Endothelial cell of umbilical vein (primary cell): ENCODE data around the gene ACSF3. TPM values are rescaled to one million over a fixed set of nuclear protein-coding genes. Genes with fewer than 3 reads are reported as not detected.

Experiments used
- BruUV-seq: library from RNA; stranded (reverse); fragments of 400-500 nt; replicated peaks from 2 replicates; lab custom pipeline; 2021; lab: Mats Ljungman, UMichigan
- CTCF ChIA-PET: fragments of 300-600, 350-600 bp; sonication (Branson Sonifier 250); formaldehyde crosslinking; loops from one replicate; lab custom pipeline; 2021; ENCODE audit warnings: antibody characterized with exemption, inconsistent platforms; lab: Charles Lee
- POLR2A ChIA-PET: fragments of 300-600, 350-600 bp; sonication (Branson Sonifier 250); formaldehyde crosslinking; loops from one replicate; lab custom pipeline; 2021; ENCODE audit warnings: antibody characterized with exemption, inconsistent platforms; lab: Charles Lee
- DNase-seq: peaks from one replicate; pipeline ENCODE4 v3.0.0-alpha.2; 2011; ENCODE audit warnings: low read depth, low spot score
- FAIRE-seq: peaks from 2 replicates; lab custom pipeline; 2011; peaks lifted over from hg19 to GRCh38; lab: Jason Lieb, UNC
- H2AFZ ChIP-seq: 2 replicates; pipeline ENCODE4 v1.6.0; 2012; ENCODE audit warnings: low read depth, low read length, control low read depth, inconsistent platforms
- H3K27ac ChIP-seq: 2 replicates; pipeline ENCODE4 v1.5.1; 2011; ENCODE audit warnings: low read depth, mild to moderate bottlenecking, control low read depth, low read length, moderate library complexity; ENCODE audit not compliant: insufficient read depth
- H3K27me3 ChIP-seq, 2 experiments: 2 replicates each; pipeline versions ENCODE4 v1.6.0 to v1.6.1; 2011; ENCODE audit warnings: low read length in 2 of 2, mixed read lengths in 1 of 2; ENCODE audit not compliant: control insufficient read depth in 2 of 2, insufficient read depth in 2 of 2
- H3K36me3 ChIP-seq, 2 experiments: 2 replicates in 1 of 2; 3 replicates in 1 of 2; pipeline ENCODE4 v1.5.1; 2011; ENCODE audit warnings: low read length in 2 of 2, mild to moderate bottlenecking in 1 of 2, moderate library complexity in 1 of 2; ENCODE audit not compliant: control insufficient read depth in 2 of 2, insufficient read depth in 2 of 2; ENCODE audit errors: extremely low read depth in 1 of 2
- H3K4me1 ChIP-seq: 3 replicates; pipeline ENCODE4 v1.5.1; 2011; ENCODE audit warnings: mild to moderate bottlenecking, low read length; ENCODE audit not compliant: control insufficient read depth, insufficient read depth; ENCODE audit errors: extremely low read depth
- H3K4me2 ChIP-seq: 2 replicates; pipeline ENCODE4 v1.6.1; 2011; ENCODE audit warnings: low read length, control low read depth, mixed read lengths; ENCODE audit not compliant: insufficient read depth
- H3K4me3 ChIP-seq, 3 experiments: fragments of 200-600 bp in 1 of 3; sonication (generic), shearing (Covaris generic) in 1 of 3; replicated peaks in 1 of 3; 2 replicates each; pipeline ENCODE4 v1.5.1; 2011 to 2016; ENCODE audit warnings: control low read depth in 3 of 3, low read length in 3 of 3, mild to moderate bottlenecking in 2 of 3, inconsistent platforms in 1 of 3, low read depth in 1 of 3, moderate library complexity in 1 of 3; ENCODE audit not compliant: insufficient read depth in 1 of 3
- H3K79me2 ChIP-seq: 2 replicates; pipeline ENCODE4 v1.6.0; 2012; ENCODE audit warnings: low read length, inconsistent platforms; ENCODE audit not compliant: control insufficient read depth, insufficient read depth
- H3K9ac ChIP-seq: replicated peaks from 2 replicates; pipeline ENCODE3; 2011; ENCODE audit warnings: low read length, control low read depth; ENCODE audit not compliant: insufficient read depth; ENCODE audit errors: extremely low read depth
- H3K9me1 ChIP-seq: replicated peaks from 3 replicates; pipeline ENCODE4 v1.6.0; 2011; ENCODE audit warnings: mild to moderate bottlenecking, low read length; ENCODE audit not compliant: control insufficient read depth, insufficient read depth; ENCODE audit errors: extremely low read depth
- H3K9me3 ChIP-seq: replicated peaks from 2 replicates; pipeline ENCODE4 v1.5.1; 2012; ENCODE audit warnings: low read length, inconsistent platforms; ENCODE audit not compliant: control insufficient read depth, insufficient read depth
- H4K20me1 ChIP-seq: replicated peaks from 2 replicates; pipeline ENCODE3; 2011; ENCODE audit warnings: mild to moderate bottlenecking, low read length; ENCODE audit not compliant: control insufficient read depth, insufficient read depth; ENCODE audit errors: extremely low read depth
- EZH2 ChIP-seq: IDR thresholded peaks from 2 replicates; pipeline ENCODE4 v1.6.1; 2012; ENCODE audit warnings: borderline replicate concordance, low read depth, mild to moderate bottlenecking, moderate library complexity, low read length, inconsistent platforms; ENCODE audit not compliant: severe bottlenecking
- FOS ChIP-seq: IDR thresholded peaks from 2 replicates; pipeline ENCODE4 v1.6.1; 2011; ENCODE audit warnings: mild to moderate bottlenecking, low read length, moderate library complexity, borderline replicate concordance; ENCODE audit not compliant: insufficient read depth
- GATA2 ChIP-seq: IDR thresholded peaks from 2 replicates; pipeline ENCODE4 v1.7.0; 2011; ENCODE audit warnings: low read depth, mild to moderate bottlenecking, moderate library complexity, mixed read lengths, low read length; ENCODE audit not compliant: insufficient read length, insufficient read depth
- JUN ChIP-seq: IDR thresholded peaks from 2 replicates; pipeline ENCODE4 v1.6.1; 2011; ENCODE audit warnings: borderline replicate concordance, low read depth; ENCODE audit not compliant: insufficient read length, insufficient read depth
- MYC ChIP-seq: IDR thresholded peaks from one replicate; pipeline ENCODE4 v1.6.1; 2011; ENCODE audit warnings: mild to moderate bottlenecking, low read depth, low read length
- POLR2A ChIP-seq: IDR thresholded peaks from 2 replicates; pipeline ENCODE4 v1.6.1; 2012; ENCODE audit warnings: low read depth, mild to moderate bottlenecking, control low read depth, low read length
- POLR2AphosphoS5 ChIP-seq: IDR thresholded peaks from 2 replicates; pipeline ENCODE4 v1.6.1; 2012; ENCODE audit warnings: low read depth, mild to moderate bottlenecking, control low read depth, low read length, moderate library complexity; ENCODE audit not compliant: insufficient read depth
- dilution Hi-C: fragments of 300-500 bp; cut with MboI; formaldehyde crosslinking; loops from one replicate; pipeline ENCODE4 v1.15.0; 2019; ENCODE audit warnings: low sequenced_read_pairs; ENCODE audit not compliant: extremely low pct_ligation_motif_present
- intact Hi-C: fragments of 100-400 bp; cut with micrococcal nuclease; formaldehyde crosslinking; loops from one replicate; pipeline ENCODE4 v1.10.0; 2022
- polyA plus RNA-seq, 4 experiments: library from polyadenylated mRNA; depleted of rRNA in 3 of 4; stranded (reverse) in 3 of 4; unstranded in 1 of 4; fragments of >200 nt; gene quantifications; 2 replicates each; pipeline versions ENCODE4 v1.2.1 to v1.2.3, GENCODE V29; 2011 to 2012; ENCODE audit warnings: missing spikeins in 1 of 4
- total RNA-seq: library from RNA; stranded (reverse); gene quantifications from 2 replicates; pipeline ENCODE4 v1.2.3, GENCODE V29; 2021
- TF ChIP-seq, protein P1 (sequence below), 2 donors: IDR thresholded peaks; 1 replicate in 1 of 2; 2 replicates in 1 of 2; pipeline ENCODE4 v1.5.1; 2011; ENCODE audit warnings: low read length in 2 of 2, mild to moderate bottlenecking in 2 of 2, moderate library complexity in 2 of 2, control low read depth in 1 of 2, inconsistent platforms in 1 of 2, low read depth in 1 of 2; ENCODE audit not compliant: insufficient read depth in 1 of 2; ENCODE audit errors: extremely low read depth in 1 of 2
- TF ChIP-seq, protein P2 (sequence below): IDR thresholded peaks from 2 replicates; pipeline ENCODE4 v1.6.1; 2011; ENCODE audit not compliant: insufficient read depth, insufficient read length

The ACSF3 gene
- total and polyA plus RNA-seq, 2 donors (not counting 3 experiments of a cell fraction or from before 2014, with no cell fraction given): 18.6 to 33.2 TPM

DNA sequence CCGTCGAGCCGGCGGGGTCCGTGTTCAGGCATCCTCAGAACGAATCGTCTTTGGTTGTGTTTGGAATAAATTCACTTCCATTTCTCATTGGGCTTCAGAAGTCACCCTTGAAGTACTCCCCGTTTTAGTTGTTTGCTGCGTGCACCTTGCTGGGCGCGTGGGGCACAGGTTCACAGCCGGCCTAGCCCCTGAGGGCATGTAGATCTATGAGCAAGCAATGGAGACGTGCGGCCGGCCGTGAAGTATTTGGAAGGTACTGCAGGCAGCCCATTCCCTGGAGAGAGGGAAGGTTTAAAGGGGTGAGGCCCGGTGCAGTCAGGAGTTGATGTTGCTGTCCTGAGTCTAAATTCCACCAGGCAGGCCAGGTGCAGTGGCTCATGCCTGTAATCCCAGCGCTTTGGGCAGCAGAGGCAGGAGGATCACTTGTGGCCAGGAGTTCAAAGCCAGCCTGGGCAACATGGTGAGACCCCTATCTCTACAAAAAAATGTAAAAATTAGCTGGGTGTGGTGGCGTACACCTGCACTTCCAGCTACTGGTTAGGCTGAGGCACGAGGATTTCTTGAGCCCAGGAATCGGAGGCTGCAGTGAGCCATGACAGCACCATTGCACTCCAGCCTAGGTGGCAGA is 714 bp downstream of the ACSF3 start:
- peak overlapping the region; percentile 74 for H2AFZ ChIP-seq
- ChIA-PET CTCF (interaction anchor here (1.5 kb wide), 1 partner anchor 73 kb away, joined by 3 read pairs; no protein-coding TSS in a partner anchor), POLR2A (no interaction called here)
- peak overlapping the region; percentile 80 for H3K4me2 ChIP-seq
- H3K27ac ChIP-seq: peak overlapping the region; percentile 50
- H3K79me2 ChIP-seq: peaks cover 43% of the 10 kb centered on the region
- dilution Hi-C loops: no loop called here
- BruUV-seq: TSS peak; percentile 40
- no peaks in the 10 kb centered on the region for H4K20me1 ChIP-seq
- H3K9me1 ChIP-seq: no peaks in the 10 kb centered on the region
- H3K9me3 ChIP-seq: no peaks in the 10 kb centered on the region
- H3K27me3 ChIP-seq: peaks cover 3 to 6% of the 10 kb centered on the region in 2 experiments
- intact Hi-C loops: loop anchor here (1.0 to 5.0 kb wide), 2 partner anchors 123 to 152 kb away; partner anchors contain the start of gene ZNF778
- H3K4me3 ChIP-seq: peak overlapping the region; percentile 78 to 97 (median 90)
- no peaks in the 10 kb centered on the region for H3K36me3 ChIP-seq
- DNase-seq (peak; percentile 37), FAIRE-seq (no peak)
- peak overlapping the region; percentile 80 for H3K9ac ChIP-seq
- H3K4me1 ChIP-seq: peaks cover 8% of the 10 kb centered on the region
- TF ChIP-seq FOS (no peak), GATA2 (no peak), JUN (no peak), MYC (no peak)

DNA sequence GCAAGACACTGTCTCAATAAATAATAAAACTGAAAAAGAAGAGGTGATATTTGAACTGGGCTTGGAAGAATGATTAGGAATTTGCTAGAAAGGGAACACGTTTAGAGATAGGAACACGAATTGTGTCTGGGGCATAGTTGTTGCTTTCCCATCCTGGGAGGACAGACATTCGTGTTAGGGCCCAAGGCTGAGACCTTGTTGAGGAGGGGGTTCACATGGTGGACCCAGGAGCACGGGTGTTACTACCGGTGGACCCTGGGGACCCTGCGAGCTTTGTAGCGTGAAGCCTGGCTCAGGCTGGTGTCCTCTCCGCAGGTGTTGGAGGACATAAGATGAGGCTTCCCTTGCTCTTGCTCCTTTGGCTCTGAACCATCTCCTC is 1.2 kb downstream of the ACSF3 start:
- Histone ChIP-seq H3K4me2 (peak overlapping the region; percentile 80), H3K27me3 (peaks cover 2 to 6% of the 10 kb centered on the region in 2 experiments), H3K9me3 (no peaks in the 10 kb centered on the region), H3K4me1 (peaks cover 8% of the 10 kb centered on the region), H3K79me2 (peaks cover 43% of the 10 kb centered on the region), H3K9ac (no peak overlapping the region), H3K9me1 (no peaks in the 10 kb centered on the region), H4K20me1 (no peaks in the 10 kb centered on the region), H3K36me3 (no peaks in the 10 kb centered on the region), H3K27ac (no peak overlapping the region), H3K4me3 (peak overlapping the region in 1 of 3 experiments; percentile 90), H2AFZ (no peak overlapping the region)
- ChIA-PET POLR2A (no interaction called here), CTCF (no interaction called here)
- BruUV-seq: no TSS peak
- TF ChIP-seq MYC: no peak
- no peak for TF ChIP-seq GATA2
- TF ChIP-seq, protein P1, sequence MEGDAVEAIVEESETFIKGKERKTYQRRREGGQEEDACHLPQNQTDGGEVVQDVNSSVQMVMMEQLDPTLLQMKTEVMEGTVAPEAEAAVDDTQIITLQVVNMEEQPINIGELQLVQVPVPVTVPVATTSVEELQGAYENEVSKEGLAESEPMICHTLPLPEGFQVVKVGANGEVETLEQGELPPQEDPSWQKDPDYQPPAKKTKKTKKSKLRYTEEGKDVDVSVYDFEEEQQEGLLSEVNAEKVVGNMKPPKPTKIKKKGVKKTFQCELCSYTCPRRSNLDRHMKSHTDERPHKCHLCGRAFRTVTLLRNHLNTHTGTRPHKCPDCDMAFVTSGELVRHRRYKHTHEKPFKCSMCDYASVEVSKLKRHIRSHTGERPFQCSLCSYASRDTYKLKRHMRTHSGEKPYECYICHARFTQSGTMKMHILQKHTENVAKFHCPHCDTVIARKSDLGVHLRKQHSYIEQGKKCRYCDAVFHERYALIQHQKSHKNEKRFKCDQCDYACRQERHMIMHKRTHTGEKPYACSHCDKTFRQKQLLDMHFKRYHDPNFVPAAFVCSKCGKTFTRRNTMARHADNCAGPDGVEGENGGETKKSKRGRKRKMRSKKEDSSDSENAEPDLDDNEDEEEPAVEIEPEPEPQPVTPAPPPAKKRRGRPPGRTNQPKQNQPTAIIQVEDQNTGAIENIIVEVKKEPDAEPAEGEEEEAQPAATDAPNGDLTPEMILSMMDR (IDR thresholded peaks at IDR 0.05; ENCODE audit: extremely low read depth in 1 of 2, insufficient read depth in 1 of 2, low read depth in 1 of 2, low read length in 2 of 2): no peak
- TF ChIP-seq JUN: no peak
- TF ChIP-seq POLR2A: no peak
- TF ChIP-seq, protein P2, sequence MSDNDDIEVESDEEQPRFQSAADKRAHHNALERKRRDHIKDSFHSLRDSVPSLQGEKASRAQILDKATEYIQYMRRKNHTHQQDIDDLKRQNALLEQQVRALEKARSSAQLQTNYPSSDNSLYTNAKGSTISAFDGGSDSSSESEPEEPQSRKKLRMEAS: no peak
- no peak for TF ChIP-seq POLR2AphosphoS5
- TF ChIP-seq FOS: no peak
- TF ChIP-seq EZH2: no peak
- intact Hi-C loops (loop anchor here (1.0 to 5.0 kb wide), 2 partner anchors 122 to 153 kb away; partner anchors contain the start of gene ZNF778), dilution Hi-C loops (no loop called here)
- FAIRE-seq: no peak
- no peak for DNase-seq
